Uterus (tissue), 2 donors: ENCODE measurements around the gene FAM25C.
"Not testable (repeated sequence)": the region's sequence is repeated elsewhere in the genome, so short reads cannot be mapped to it uniquely, and the experiment has no call there.

Experiments used
- POLR2A ChIP-seq, 2 donors: fragments of 450-650 bp; IDR thresholded peaks; one replicate each; pipeline ENCODE4 v1.6.1; 2016; ENCODE audit warnings: antibody characterized with exemption in 2 of 2, mild to moderate bottlenecking in 1 of 2, moderate library complexity in 1 of 2
- TF ChIP-seq, protein P1 (sequence below), 4 experiments: fragments of 200-600 bp in 2 of 4; fragments of 450-650 bp in 2 of 4; sonication (generic) in 2 of 4; IDR thresholded peaks; one replicate each; pipeline ENCODE4 v1.5.1; 2016 to 2019; ENCODE audit warnings: antibody characterized with exemption in 4 of 4, mild to moderate bottlenecking in 2 of 4, moderate library complexity in 1 of 4

- TF ChIP-seq POLR2A (IDR thresholded peaks at IDR 0.05), result not testable (repeated sequence)
- TF ChIP-seq, protein P1, sequence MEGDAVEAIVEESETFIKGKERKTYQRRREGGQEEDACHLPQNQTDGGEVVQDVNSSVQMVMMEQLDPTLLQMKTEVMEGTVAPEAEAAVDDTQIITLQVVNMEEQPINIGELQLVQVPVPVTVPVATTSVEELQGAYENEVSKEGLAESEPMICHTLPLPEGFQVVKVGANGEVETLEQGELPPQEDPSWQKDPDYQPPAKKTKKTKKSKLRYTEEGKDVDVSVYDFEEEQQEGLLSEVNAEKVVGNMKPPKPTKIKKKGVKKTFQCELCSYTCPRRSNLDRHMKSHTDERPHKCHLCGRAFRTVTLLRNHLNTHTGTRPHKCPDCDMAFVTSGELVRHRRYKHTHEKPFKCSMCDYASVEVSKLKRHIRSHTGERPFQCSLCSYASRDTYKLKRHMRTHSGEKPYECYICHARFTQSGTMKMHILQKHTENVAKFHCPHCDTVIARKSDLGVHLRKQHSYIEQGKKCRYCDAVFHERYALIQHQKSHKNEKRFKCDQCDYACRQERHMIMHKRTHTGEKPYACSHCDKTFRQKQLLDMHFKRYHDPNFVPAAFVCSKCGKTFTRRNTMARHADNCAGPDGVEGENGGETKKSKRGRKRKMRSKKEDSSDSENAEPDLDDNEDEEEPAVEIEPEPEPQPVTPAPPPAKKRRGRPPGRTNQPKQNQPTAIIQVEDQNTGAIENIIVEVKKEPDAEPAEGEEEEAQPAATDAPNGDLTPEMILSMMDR (IDR thresholded peaks at IDR 0.05), result not testable (repeated sequence)
Measured at GRCh38 chr10:47962785-47963184, 36.8 kb downstream of the FAM25C start.
